Panc1 (cell line): ENCODE data around the gene CRMP1. TPM values are rescaled to one million over a fixed set of nuclear protein-coding genes. Genes with fewer than 3 reads are reported as not detected.

Experiments
- ATAC-seq: fragments of 200-7000 bp; cut with Tn5 transposase; 2 replicates; pipeline ENCODE4 v1.9.1; 2020; ENCODE audit warnings: mild to moderate bottlenecking, moderate library complexity
- BruUV-seq: library from RNA; stranded (reverse); fragments of 400-500 nt; replicated peaks from 2 replicates; lab custom pipeline; 2021; lab: Mats Ljungman, UMichigan
- CTCF ChIA-PET: fragments of 300-600 bp; sonication (Branson Sonifier 250); formaldehyde crosslinking; loops from one replicate; lab custom pipeline; 2022; ENCODE audit warnings: antibody characterized with exemption; lab: Charles Lee
- POLR2A ChIA-PET: fragments of 300-600 bp; sonication (Branson Sonifier 250); formaldehyde crosslinking; loops from one replicate; lab custom pipeline; 2022; ENCODE audit warnings: antibody characterized with exemption; lab: Charles Lee
- DNase-seq: peaks from one replicate; pipeline ENCODE4 v3.0.0-alpha.2; 2010; ENCODE audit warnings: low read depth, low spot score
- H3K27ac ChIP-seq: 2 replicates; pipeline ENCODE4 v1.5.1; 2011; ENCODE audit warnings: mild to moderate bottlenecking, low read length, inconsistent platforms
- H3K27me3 ChIP-seq: fragments of 200-500 bp; sonication (Bioruptor generic); 2 replicates; pipeline ENCODE4 v1.6.0; 2014; ENCODE audit warnings: low read length, inconsistent platforms; ENCODE audit not compliant: control insufficient read depth, insufficient read depth
- H3K36me3 ChIP-seq: fragments of 200-500 bp; sonication (Bioruptor generic); 2 replicates; pipeline ENCODE4 v1.5.1; 2014; ENCODE audit warnings: inconsistent platforms, mild to moderate bottlenecking, low read length, moderate library complexity; ENCODE audit not compliant: control insufficient read depth, insufficient read depth
- H3K4me1 ChIP-seq: 2 replicates; pipeline ENCODE4 v1.5.1; 2011; ENCODE audit warnings: inconsistent platforms, mild to moderate bottlenecking, low read length, moderate library complexity; ENCODE audit not compliant: control insufficient read depth, insufficient read depth
- H3K4me3 ChIP-seq, 2 experiments: 2 replicates each; pipeline ENCODE4 v1.5.1; 2011 to 2012; ENCODE audit warnings: low read depth in 2 of 2, low read length in 2 of 2, mild to moderate bottlenecking in 2 of 2, inconsistent platforms in 1 of 2, moderate library complexity in 1 of 2
- H3K9me3 ChIP-seq: fragments of 200-500 bp; sonication (Bioruptor generic); 2 replicates; pipeline ENCODE4 v1.5.1; 2014; ENCODE audit warnings: low read depth, mild to moderate bottlenecking, inconsistent platforms, low read length, moderate library complexity; ENCODE audit not compliant: control insufficient read depth, insufficient read depth
- POLR2AphosphoS5 ChIP-seq: IDR thresholded peaks from 2 replicates; pipeline ENCODE4 v1.6.1; 2012; ENCODE audit warnings: mild to moderate bottlenecking, low read depth, low read length, moderate library complexity
- SIN3A ChIP-seq: IDR thresholded peaks from 2 replicates; pipeline ENCODE4 v1.6.1; 2012; ENCODE audit warnings: low read depth, mild to moderate bottlenecking, low read length, moderate library complexity, borderline replicate concordance; ENCODE audit not compliant: insufficient read depth
- TCF7L2 ChIP-seq: IDR thresholded peaks from 2 replicates; pipeline ENCODE4 v1.6.1; 2011; ENCODE audit warnings: mild to moderate bottlenecking, low read depth, low read length, inconsistent platforms
- in situ Hi-C: cut with HindIII; loops from 2 replicates; pipeline ENCODE4 v1.10.0; 2016; ENCODE audit warnings: low sequenced_read_pairs, low pct_unique_long_range_greater_than_20kb
- intact Hi-C: fragments of 100-400 bp; cut with micrococcal nuclease; formaldehyde crosslinking; loops from one replicate; pipeline ENCODE4 v1.10.0; 2022; ENCODE audit not compliant: unreplicated experiment
- total RNA-seq: library from RNA; stranded (reverse); gene quantifications from one replicate; pipeline ENCODE4 v1.2.1, GENCODE V29; 2021; ENCODE audit not compliant: unreplicated experiment
- TF ChIP-seq, protein P1 (sequence below), 2 experiments: IDR thresholded peaks; 2 replicates each; pipeline ENCODE4 v1.6.1; 2011 to 2012; ENCODE audit warnings: low read depth in 2 of 2, control low read depth in 1 of 2, low read length in 1 of 2, mild to moderate bottlenecking in 1 of 2, moderate library complexity in 1 of 2; ENCODE audit not compliant: insufficient read depth in 1 of 2
- TF ChIP-seq, protein P2 (sequence below): fragments of 450-650 bp; IDR thresholded peaks from 2 replicates; pipeline ENCODE4 v1.5.1; 2017; ENCODE audit warnings: mild to moderate bottlenecking

Gene CRMP1
- total RNA-seq, 1 experiment from 2014 or later = 0.28 TPM

DNA sequence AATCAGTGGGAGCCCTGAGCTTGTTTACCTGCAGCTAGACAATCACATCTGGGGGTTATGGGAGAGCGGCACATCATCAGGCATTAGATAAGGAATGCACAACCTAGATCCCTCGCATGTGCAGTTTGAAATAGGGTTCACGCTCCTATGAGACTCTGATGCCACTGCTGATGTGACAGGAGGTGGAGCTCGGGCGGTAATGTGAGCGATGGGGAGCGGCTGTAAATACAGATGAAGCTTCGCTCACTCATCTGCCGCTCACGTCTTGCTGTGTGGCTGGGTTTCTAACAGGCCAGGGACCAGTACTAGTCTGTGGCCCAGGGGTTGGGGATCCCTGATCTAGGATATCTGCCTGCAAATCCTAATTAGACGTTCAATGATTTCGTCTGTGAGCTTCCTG, 90.3 kb downstream of the CRMP1 start:
- no TSS peak for BruUV-seq
- H3K4me3 ChIP-seq = no peak overlapping the region
- intact Hi-C loops = no loop called here
- no peaks in the 10 kb centered on the region for H3K36me3 ChIP-seq
- in situ Hi-C loops = no loop called here
- no peak overlapping the region for H3K27ac ChIP-seq
- DNase-seq (no peak), ATAC-seq (no peak)
- no peaks in the 10 kb centered on the region for H3K9me3 ChIP-seq
- CTCF ChIA-PET = interaction anchor here (0.6 to 1.4 kb wide), 2 partner anchors 11 to 182 kb away, joined by 3 to 4 read pairs; no protein-coding TSS in a partner anchor
- POLR2A ChIA-PET = no interaction called here
- TF ChIP-seq, protein P1, sequence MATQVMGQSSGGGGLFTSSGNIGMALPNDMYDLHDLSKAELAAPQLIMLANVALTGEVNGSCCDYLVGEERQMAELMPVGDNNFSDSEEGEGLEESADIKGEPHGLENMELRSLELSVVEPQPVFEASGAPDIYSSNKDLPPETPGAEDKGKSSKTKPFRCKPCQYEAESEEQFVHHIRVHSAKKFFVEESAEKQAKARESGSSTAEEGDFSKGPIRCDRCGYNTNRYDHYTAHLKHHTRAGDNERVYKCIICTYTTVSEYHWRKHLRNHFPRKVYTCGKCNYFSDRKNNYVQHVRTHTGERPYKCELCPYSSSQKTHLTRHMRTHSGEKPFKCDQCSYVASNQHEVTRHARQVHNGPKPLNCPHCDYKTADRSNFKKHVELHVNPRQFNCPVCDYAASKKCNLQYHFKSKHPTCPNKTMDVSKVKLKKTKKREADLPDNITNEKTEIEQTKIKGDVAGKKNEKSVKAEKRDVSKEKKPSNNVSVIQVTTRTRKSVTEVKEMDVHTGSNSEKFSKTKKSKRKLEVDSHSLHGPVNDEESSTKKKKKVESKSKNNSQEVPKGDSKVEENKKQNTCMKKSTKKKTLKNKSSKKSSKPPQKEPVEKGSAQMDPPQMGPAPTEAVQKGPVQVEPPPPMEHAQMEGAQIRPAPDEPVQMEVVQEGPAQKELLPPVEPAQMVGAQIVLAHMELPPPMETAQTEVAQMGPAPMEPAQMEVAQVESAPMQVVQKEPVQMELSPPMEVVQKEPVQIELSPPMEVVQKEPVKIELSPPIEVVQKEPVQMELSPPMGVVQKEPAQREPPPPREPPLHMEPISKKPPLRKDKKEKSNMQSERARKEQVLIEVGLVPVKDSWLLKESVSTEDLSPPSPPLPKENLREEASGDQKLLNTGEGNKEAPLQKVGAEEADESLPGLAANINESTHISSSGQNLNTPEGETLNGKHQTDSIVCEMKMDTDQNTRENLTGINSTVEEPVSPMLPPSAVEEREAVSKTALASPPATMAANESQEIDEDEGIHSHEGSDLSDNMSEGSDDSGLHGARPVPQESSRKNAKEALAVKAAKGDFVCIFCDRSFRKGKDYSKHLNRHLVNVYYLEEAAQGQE (IDR thresholded peaks at IDR 0.05; ENCODE audit: insufficient read depth in 1 of 2, low read depth in 2 of 2, low read length in 1 of 2) = no peak
- no peak for TF ChIP-seq POLR2AphosphoS5
- TF ChIP-seq, protein P2, sequence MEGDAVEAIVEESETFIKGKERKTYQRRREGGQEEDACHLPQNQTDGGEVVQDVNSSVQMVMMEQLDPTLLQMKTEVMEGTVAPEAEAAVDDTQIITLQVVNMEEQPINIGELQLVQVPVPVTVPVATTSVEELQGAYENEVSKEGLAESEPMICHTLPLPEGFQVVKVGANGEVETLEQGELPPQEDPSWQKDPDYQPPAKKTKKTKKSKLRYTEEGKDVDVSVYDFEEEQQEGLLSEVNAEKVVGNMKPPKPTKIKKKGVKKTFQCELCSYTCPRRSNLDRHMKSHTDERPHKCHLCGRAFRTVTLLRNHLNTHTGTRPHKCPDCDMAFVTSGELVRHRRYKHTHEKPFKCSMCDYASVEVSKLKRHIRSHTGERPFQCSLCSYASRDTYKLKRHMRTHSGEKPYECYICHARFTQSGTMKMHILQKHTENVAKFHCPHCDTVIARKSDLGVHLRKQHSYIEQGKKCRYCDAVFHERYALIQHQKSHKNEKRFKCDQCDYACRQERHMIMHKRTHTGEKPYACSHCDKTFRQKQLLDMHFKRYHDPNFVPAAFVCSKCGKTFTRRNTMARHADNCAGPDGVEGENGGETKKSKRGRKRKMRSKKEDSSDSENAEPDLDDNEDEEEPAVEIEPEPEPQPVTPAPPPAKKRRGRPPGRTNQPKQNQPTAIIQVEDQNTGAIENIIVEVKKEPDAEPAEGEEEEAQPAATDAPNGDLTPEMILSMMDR = no peak
- TF ChIP-seq SIN3A = no peak
- no peak for TF ChIP-seq TCF7L2
- H3K4me1 ChIP-seq = no peaks in the 10 kb centered on the region
- no peaks in the 10 kb centered on the region for H3K27me3 ChIP-seq

DNA sequence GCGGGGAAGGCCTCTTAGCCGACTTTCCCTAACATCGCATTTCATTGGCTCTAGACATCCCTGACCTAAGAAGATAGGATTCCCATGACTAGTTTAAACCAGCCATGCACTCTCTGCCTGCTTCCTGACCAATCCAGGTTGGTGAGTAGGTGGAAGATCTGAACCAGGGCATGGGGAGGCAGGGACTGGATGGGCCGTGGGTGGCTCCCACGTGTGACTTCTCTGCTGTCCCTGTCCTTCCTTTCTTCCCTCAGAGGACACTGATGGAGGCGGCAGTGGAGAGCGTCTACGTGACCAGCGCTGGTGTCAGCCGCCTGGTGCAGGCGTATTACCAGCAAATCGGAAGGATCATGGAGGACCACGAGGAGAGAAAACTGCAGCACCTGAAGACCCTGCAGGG, 91.2 kb downstream of the CRMP1 start:
- no TSS peak for BruUV-seq
- Histone ChIP-seq H3K27me3 (no peaks in the 10 kb centered on the region), H3K9me3 (no peaks in the 10 kb centered on the region), H3K36me3 (no peaks in the 10 kb centered on the region), H3K4me1 (no peaks in the 10 kb centered on the region), H3K27ac (no peak overlapping the region), H3K4me3 (no peak overlapping the region)
- in situ Hi-C loops (no loop called here), intact Hi-C loops (no loop called here)
- ATAC-seq (no peak), DNase-seq (no peak)
- ChIA-PET CTCF (no interaction called here), POLR2A (no interaction called here)
- TF ChIP-seq, protein P2 = no peak
- TF ChIP-seq POLR2AphosphoS5 (no peak), TCF7L2 (no peak), SIN3A (no peak)
- TF ChIP-seq, protein P1 (IDR thresholded peaks at IDR 0.05; ENCODE audit: insufficient read depth in 1 of 2, low read depth in 2 of 2, low read length in 1 of 2) = no peak
